PC-9 (cell line): ENCODE measurements around the gene CDC42EP3. TPM values are rescaled to one million over a fixed set of nuclear protein-coding genes. Genes with fewer than 3 reads are reported as not detected.

ENCODE experiments used
- BruUV-seq: library from RNA; stranded (reverse); fragments of 400-500 nt; replicated peaks from 2 replicates; lab custom pipeline; 2021; lab: Mats Ljungman, UMichigan
- CTCF ChIA-PET: fragments of 300-600 bp; sonication (Branson Sonifier 250); formaldehyde crosslinking; loops from one replicate; lab custom pipeline; 2022; ENCODE audit warnings: antibody characterized with exemption; lab: Charles Lee
- POLR2A ChIA-PET: fragments of 300-600 bp; sonication (Branson Sonifier 250); formaldehyde crosslinking; loops from one replicate; lab custom pipeline; 2022; ENCODE audit warnings: antibody characterized with exemption; ENCODE audit not compliant: unreplicated experiment; lab: Charles Lee
- DNase-seq, 2 experiments: peaks; one replicate each; pipeline versions ENCODE4 v3.0.0 to v3.0.0-alpha.2; 2015 to 2022; ENCODE audit warnings: mixed read lengths in 1 of 2
- H2AFZ ChIP-seq: fragments of 200-600 bp; sonication (generic); 2 replicates; pipeline ENCODE4 v1.8.1; 2017; ENCODE audit warnings: antibody characterized with exemption
- H3F3A ChIP-seq: fragments of 200-600 bp; sonication (generic); 2 replicates; pipeline ENCODE4 v1.8.1; 2017; ENCODE audit warnings: antibody characterized with exemption, mild to moderate bottlenecking, low read depth; ENCODE audit not compliant: insufficient read depth
- H3K27ac ChIP-seq: fragments of 200-600 bp; sonication (generic); 2 replicates; pipeline ENCODE4 v1.6.1; 2016; ENCODE audit warnings: mixed run types
- H3K27me3 ChIP-seq: fragments of 200-600 bp; sonication (generic); 2 replicates; pipeline ENCODE4 v1.6.1; 2016; ENCODE audit warnings: low read depth, mixed run types; ENCODE audit not compliant: insufficient read depth
- H3K36me3 ChIP-seq: fragments of 200-600 bp; sonication (generic); 2 replicates; pipeline ENCODE4 v1.6.1; 2016; ENCODE audit warnings: low read depth, mixed run types
- H3K4me1 ChIP-seq: fragments of 200-600 bp; sonication (generic); replicated peaks from 2 replicates; pipeline ENCODE4 v1.6.1; 2016; ENCODE audit warnings: mixed run types; ENCODE audit not compliant: insufficient read depth
- H3K4me2 ChIP-seq: fragments of 200-600 bp; sonication (generic); 2 replicates; pipeline ENCODE4 v1.6.1; 2017; ENCODE audit warnings: mixed run types
- H3K4me3 ChIP-seq: fragments of 200-600 bp; sonication (generic); 2 replicates; pipeline ENCODE4 v1.6.1; 2016; ENCODE audit warnings: mixed run types
- H3K79me2 ChIP-seq: fragments of 200-600 bp; sonication (generic); 2 replicates; pipeline ENCODE4 v1.6.1; 2017; ENCODE audit warnings: low read depth, mixed run types
- H3K9me2 ChIP-seq: fragments of 200-600 bp; sonication (generic); 2 replicates; pipeline ENCODE4 v1.8.1; 2017; ENCODE audit warnings: mild to moderate bottlenecking; ENCODE audit not compliant: insufficient read depth
- H3K9me3 ChIP-seq: fragments of 200-600 bp; sonication (generic); 2 replicates; pipeline ENCODE4 v1.8.1; 2016; ENCODE audit warnings: low read depth; ENCODE audit not compliant: insufficient read depth
- H4K20me1 ChIP-seq: fragments of 200-600 bp; sonication (generic); 2 replicates; pipeline ENCODE4 v1.8.1; 2017; ENCODE audit not compliant: insufficient read depth
- EZH2 ChIP-seq: fragments of 200-600 bp; sonication (generic); IDR thresholded peaks from 2 replicates; pipeline ENCODE4 v1.8.0; 2017; ENCODE audit warnings: antibody characterized with exemption, low read depth
- intact Hi-C: fragments of 100-400 bp; cut with micrococcal nuclease; formaldehyde crosslinking; loops from one replicate; pipeline ENCODE4 v1.10.0; 2022; ENCODE audit not compliant: unreplicated experiment
- total RNA-seq: library from RNA; stranded (reverse); gene quantifications from 2 replicates; pipeline ENCODE4 v1.2.3, GENCODE V29; 2021
- TF ChIP-seq, protein P1 (sequence below): fragments of 200-600 bp; sonication (generic); conservative IDR thresholded peaks from 2 replicates; pipeline ENCODE4 v1.6.1; 2017; ENCODE audit warnings: mixed run types, antibody characterized with exemption, mild to moderate bottlenecking, moderate library complexity

Gene CDC42EP3
- total RNA-seq, 1 experiment from 2014 or later = 54.1 TPM

DNA sequence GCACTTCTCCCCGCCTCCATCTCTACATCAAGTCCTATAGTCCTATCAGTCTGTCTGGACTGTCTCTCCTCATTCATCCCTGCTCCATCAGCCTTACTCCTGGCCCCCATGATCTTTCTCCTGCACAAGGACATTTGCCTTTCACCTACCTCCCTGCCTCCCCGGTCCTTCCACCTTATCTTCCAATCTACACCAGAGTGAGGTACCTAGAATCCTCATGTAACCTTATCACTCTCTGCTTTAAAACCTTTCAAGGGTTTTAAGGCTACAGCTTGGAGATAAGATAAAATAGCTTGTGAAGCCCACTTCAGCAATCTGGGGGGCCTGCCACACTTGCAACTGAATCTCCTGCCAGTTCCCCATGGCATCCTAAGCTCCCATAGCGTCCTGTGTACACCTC, 12.8 kb downstream of the CDC42EP3 start:
- Histone ChIP-seq H2AFZ (no peak overlapping the region), H3K9me3 (no peaks in the 10 kb centered on the region), H4K20me1 (peaks cover 4% of the 10 kb centered on the region), H3K9me2 (no peaks in the 10 kb centered on the region), H3K4me1 (peaks cover 40% of the 10 kb centered on the region), H3K36me3 (peaks cover 44% of the 10 kb centered on the region), H3K27me3 (no peaks in the 10 kb centered on the region), H3K4me3 (no peak overlapping the region), H3K79me2 (peaks cover 98% of the 10 kb centered on the region), H3K27ac (no peak overlapping the region), H3K4me2 (0 out of 2 replicates have a peak overlapping the region, but pooled peaks have one; percentile 6), H3F3A (peaks cover 5% of the 10 kb centered on the region)
- intact Hi-C loops = no loop called here
- TF ChIP-seq, protein P1, sequence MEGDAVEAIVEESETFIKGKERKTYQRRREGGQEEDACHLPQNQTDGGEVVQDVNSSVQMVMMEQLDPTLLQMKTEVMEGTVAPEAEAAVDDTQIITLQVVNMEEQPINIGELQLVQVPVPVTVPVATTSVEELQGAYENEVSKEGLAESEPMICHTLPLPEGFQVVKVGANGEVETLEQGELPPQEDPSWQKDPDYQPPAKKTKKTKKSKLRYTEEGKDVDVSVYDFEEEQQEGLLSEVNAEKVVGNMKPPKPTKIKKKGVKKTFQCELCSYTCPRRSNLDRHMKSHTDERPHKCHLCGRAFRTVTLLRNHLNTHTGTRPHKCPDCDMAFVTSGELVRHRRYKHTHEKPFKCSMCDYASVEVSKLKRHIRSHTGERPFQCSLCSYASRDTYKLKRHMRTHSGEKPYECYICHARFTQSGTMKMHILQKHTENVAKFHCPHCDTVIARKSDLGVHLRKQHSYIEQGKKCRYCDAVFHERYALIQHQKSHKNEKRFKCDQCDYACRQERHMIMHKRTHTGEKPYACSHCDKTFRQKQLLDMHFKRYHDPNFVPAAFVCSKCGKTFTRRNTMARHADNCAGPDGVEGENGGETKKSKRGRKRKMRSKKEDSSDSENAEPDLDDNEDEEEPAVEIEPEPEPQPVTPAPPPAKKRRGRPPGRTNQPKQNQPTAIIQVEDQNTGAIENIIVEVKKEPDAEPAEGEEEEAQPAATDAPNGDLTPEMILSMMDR = no peak
- no peak for DNase-seq
- POLR2A ChIA-PET = no interaction called here
- CTCF ChIA-PET = no interaction called here
- no TSS peak for BruUV-seq

DNA sequence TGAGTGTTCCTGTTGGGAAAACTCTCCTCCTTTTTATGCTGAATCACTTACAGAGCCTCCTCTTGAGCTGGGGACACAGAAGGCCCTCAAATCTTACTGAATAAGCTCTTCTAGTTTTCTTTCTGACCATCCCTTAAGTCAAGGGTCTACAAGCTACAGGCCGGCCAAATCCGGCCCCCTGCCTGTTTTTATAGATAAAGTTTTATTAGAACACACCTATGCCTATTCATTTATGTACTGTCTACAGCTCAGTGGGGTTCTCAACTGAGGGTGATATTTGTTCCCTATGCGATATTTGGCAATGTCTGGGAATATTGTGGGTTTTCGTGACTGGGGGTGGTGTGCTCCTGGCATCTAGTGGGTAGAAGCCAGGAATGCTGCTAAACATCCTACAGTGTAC, 14.0 kb downstream of the CDC42EP3 start:
- Histone ChIP-seq H3K9me3 (no peaks in the 10 kb centered on the region), H3K4me2 (peak overlapping the region; percentile 37; the same call in 1 of the 2 replicates), H3K27me3 (no peaks in the 10 kb centered on the region), H3K9me2 (no peaks in the 10 kb centered on the region), H2AFZ (no peak overlapping the region), H3F3A (peaks cover 14% of the 10 kb centered on the region), H3K36me3 (peaks cover 44% of the 10 kb centered on the region), H3K4me3 (no peak overlapping the region), H3K79me2 (peaks cover 98% of the 10 kb centered on the region), H3K4me1 (peaks cover 52% of the 10 kb centered on the region), H3K27ac (peak overlapping the region; percentile 28), H4K20me1 (peaks cover under 1% of the 10 kb centered on the region)
- CTCF ChIA-PET = interaction anchor here (0.6 to 0.9 kb wide), 3 partner anchors 197 to 267 kb away, joined by 3 to 13 read pairs (median 6); no protein-coding TSS in a partner anchor
- BruUV-seq = no TSS peak
- POLR2A ChIA-PET = interaction anchor here (0.6 kb wide), 1 partner anchor 488 kb away, joined by 3 read pairs; no protein-coding TSS in a partner anchor
- intact Hi-C loops = no loop called here
- no peak for DNase-seq
- TF ChIP-seq, protein P1 = no peak
- TF ChIP-seq EZH2 = no peak

DNA sequence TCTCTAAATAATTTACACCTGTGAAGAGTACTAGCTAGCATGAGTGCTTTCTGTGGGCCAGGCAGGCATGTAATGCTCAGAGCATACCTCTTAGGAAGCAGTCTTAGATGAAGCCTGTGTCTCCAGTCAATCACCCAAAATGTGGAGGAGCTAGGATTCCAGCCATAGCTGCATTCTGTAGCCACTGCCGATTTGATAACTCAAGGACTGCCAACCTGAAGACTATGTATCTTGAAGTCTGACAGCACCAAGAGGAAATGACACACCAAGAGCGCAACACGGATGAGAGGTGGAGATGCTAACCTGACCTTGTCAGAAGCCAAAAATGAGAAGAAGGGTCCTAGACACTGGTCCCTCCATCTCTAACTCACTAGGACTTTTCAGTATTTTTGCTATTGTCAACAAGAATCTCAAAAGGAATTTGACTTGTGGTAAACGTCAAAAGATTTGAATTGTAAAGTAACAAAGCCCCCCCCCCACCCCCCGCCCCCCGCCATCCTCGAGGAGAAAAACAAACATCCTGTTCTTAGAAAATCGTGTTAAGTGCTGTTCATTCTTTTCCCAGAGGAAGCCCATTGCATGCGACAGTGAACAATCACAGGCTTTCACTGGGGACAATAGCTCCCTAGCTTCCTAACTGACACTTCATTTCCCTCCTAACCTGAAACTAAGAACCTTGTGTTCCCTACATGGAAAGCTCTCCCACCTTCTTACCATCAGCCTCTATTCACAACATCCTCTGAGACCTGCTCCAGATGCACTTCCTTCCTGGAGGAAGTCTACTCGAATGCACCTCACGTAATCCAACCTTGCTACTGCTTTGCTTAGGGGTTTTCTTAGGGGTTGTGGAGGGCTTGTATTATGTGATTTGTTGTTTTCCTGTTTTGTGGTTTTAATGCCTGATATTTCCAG, 14.7 kb downstream of the CDC42EP3 start:
- peaks cover 18% of the 10 kb centered on the region for H3F3A ChIP-seq
- peaks cover 57% of the 10 kb centered on the region for H3K4me1 ChIP-seq
- DNase-seq = no peak
- H3K4me2 ChIP-seq = no peak overlapping the region
- peak overlapping the region; percentile 28; the same call in 1 of the 2 replicates for H3K27ac ChIP-seq
- H3K79me2 ChIP-seq = peaks cover 96% of the 10 kb centered on the region
- no peak overlapping the region for H3K4me3 ChIP-seq
- H2AFZ ChIP-seq = no peak overlapping the region
- intact Hi-C loops = no loop called here
- no peaks in the 10 kb centered on the region for H3K9me2 ChIP-seq
- no peaks in the 10 kb centered on the region for H3K9me3 ChIP-seq
- no peaks in the 10 kb centered on the region for H3K27me3 ChIP-seq
- POLR2A ChIA-PET = interaction anchor here (0.6 kb wide), 2 partner anchors 10 to 487 kb away, joined by 3 to 5 read pairs; no protein-coding TSS in a partner anchor
- no TSS peak for BruUV-seq
- CTCF ChIA-PET = interaction anchor here (0.6 to 0.9 kb wide), 3 partner anchors 197 to 266 kb away, joined by 3 to 13 read pairs (median 6); no protein-coding TSS in a partner anchor
- no peaks in the 10 kb centered on the region; the same call in 1 of the 2 replicates for H4K20me1 ChIP-seq
- no peak for TF ChIP-seq EZH2
- TF ChIP-seq, protein P1 = no peak
- peaks cover 42% of the 10 kb centered on the region for H3K36me3 ChIP-seq
